Activated T-helper 1 cell treated with anti-CD3 and anti-CD28 coated beads, Interleukin-2, amount 50 U/mL, for 16 hours (primary cell): Measurements from ENCODE around the gene CYP51A1.
"Not testable (repeated sequence)": the region's sequence is repeated elsewhere in the genome, so short reads cannot be mapped to it uniquely, and the experiment has no call there.

Source experiments
- DNase-seq, 2 donors: peaks; one replicate each; pipeline ENCODE4 v3.0.0-alpha.2; 2020; ENCODE audit warnings: low read depth in 1 of 2, low spot score in 1 of 2

Gene CYP51A1

GRCh38 chr7:92134271-92135051, at the start of gene CYP51A1:
CYP51A1 (minus strand) TSS chr7:92134477; CDS start chr7:92134364, 113 bp downstream.
- peak; percentile 82 to 85 for DNase-seq

- peak; percentile 83 to 85 for DNase-seq
These were observed 44.9 kb upstream of the CYP51A1 start, which contains the start of gene LRRD1 for GRCh38 chr7:92178928-92179924. LRRD1 (minus strand) TSS chr7:92179142; CDS start chr7:92165202, 13,940 bp downstream.

DNA sequence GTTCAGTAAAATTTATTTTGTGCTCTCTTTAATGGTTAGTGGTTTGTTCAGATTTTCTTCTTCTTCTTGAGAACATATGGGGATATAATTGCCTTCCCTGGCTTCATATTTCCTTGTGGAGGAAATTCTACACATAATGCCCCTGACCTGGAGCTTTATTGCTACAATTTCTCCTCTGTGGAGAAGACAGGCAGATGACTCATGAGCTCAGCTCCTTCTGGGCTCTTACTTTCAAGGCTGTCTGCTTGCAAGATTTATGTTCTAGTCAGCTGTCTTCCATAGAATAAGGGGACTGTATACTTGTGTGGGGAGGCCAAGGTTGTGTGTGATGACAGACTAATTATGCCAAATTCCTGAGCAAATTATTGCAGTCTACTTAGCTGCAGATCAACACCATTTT, 43.1 kb upstream of the CYP51A1 start:
- no peak for DNase-seq

DNA sequence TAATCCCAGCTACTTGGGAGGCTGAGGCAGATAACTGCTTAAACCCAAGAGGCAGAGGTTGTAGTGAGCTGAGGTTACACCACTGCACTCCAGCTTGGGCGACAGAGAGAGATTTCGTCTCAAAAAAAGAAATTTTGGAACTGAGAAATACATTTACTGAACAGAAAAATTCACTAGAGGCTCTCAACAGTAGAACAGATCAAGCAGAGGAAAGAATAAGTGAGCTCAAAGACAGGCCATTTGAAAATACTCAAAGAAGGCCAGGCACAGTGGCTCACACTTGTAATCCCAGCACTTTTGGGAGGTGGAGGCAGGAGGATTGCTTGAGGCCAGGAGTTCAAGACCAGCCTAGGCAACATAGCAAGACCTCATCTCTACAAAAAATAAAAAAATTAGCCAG, 35.3 kb upstream of the CYP51A1 start:
- not testable (repeated sequence) for DNase-seq

DNA sequence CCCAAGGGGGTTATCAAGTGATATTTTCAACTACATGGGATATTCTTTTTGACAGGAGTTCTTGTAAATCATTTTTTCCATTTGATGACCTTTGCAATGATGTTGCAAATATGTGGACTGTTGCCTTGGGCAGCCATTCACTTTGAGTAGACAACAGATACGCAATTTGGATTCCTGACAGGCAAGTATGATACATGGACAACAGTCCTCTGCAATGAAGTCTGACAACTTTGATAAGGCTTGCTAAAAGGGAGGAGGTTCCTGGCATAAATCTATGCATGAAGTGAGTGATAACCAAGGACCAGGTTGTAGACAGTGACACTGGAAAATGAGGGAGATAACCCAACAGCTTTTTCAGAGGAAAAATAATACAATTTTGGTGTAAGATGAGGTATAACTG, 27.0 kb upstream of the CYP51A1 start:
- no peak for DNase-seq

DNA sequence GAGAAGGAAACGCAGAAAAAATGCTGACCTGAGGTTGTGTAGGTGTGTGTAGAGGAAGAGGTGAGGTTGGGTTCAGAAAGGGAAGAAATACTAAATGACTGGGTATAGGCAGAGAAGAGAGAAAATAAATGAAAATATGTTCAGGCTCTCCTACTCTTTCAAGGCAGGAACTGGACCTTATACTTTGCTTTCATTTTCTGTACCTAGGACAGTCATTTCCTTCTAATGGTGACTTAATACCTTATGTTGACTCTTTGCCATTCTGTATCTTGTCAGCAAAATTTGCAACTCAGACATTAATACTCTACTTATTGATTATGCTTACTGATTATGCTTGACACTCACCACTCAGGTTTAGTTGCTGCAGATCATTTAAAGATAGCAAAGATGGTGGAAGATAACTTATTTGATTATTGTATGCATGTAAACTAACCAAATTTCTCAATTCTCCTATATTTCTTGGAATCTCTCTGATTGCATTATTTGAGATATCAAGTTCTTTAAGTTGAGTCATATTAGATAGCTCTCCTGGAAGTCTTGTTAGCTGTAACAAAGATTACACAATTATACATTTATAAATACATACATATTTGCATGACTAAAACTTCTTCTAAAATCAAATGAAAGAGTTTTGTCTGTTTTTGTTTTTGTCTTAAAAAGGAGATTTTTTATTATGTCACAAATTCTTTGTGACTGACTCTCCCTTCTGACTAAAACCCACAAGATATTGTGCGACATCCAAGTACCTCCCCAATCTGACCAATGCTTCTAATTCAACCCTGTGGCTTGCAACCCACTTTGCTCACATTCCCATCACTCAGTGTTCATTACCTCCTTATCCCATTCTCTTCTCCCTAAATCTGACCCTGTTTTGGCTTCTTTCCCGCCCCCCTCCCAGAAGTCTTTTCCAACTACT, 24.6 kb upstream of the CYP51A1 start:
- no peak for DNase-seq

GRCh38 chr7:92156990-92157389, 22.7 kb upstream of the CYP51A1 start:
- no peak for DNase-seq

DNA sequence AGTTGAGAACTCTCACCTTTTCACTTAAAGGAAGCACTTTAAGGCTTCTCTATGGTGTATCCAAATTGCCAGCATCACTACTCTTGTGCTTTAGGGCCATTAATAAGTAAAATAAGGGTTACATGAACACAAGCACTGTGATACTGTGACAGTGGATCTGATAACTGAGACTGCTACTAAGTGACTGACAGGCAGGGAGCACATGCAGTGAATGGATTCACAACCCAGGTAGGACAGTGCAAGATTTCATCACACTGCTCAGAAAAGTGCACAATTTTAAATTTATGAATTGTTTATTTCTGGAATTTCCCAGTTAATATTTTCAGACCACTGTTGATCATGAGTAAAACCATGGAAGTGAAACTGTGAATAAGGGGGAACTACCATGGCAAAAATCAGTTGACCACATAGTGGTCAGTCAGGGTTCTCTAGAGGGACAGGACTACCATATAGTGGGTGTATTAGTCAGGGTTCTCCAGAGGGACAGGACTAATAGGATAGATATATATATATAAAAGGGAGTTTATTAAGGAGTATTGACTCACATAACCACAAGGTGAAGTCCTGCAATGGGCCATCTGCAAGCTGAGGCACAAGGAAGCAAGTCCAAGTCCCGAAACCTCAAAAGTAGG, 20.9 kb upstream of the CYP51A1 start:
- no peak for DNase-seq

GRCh38 chr7:92150450-92151017, 16.3 kb upstream of the CYP51A1 start:
- no peak for DNase-seq

- no peak for DNase-seq
These were observed 15.5 kb upstream of the CYP51A1 start for GRCh38 chr7:92149736-92150239.

DNA sequence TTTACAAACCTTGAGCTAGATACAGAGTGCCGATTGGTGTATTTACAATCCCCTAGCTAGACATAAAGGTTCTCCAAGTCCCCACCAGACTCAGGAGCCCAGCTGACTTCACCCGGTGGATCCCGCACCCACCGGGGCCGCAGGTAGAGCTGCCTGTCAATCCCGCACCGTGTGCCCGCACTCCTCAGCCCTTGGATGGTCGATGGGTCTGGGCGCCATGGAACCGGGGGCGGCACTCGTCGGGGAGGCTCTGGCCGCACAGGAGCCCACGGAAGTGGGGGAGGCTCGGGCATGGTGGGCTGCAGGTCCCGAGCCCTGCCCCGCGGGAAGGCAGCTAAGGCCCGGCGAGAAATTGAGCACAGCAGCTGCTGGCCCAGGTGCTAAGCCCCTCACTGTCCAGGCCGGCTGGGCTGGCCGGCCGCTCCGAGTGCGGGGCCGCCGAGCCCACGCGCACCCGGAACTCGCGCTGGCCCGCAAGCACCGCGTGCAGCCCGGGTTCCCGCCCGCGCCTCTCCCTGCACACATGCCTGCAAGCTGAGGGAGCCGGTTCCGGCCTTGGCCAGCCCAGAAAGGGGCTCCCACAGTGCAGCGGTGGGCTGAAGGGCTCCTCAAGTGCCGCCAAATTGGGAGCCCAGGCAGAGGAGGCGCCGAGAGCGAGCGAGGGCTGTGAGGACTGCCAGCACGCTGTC, 9.1 kb upstream of the CYP51A1 start:
- DNase-seq, result not testable (repeated sequence)

DNA sequence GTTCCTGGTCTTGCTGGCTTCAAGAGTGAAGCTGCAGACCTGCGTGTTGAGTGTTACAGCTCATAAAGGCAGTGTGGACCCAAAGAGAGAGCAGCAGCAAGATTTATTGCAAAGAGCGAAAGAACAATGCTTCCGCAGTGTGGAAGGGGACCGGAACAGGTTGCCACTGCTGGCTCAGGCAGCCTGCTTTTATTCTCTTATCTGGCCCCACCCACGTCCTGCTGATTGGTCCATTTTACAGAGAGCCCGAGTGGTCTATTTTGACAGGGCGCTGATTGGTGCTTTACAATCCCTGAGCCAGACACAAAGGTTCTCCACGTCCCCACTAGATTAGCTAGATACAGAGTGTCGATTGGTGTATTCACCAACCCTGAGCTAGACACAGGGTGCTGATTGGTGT, 8.5 kb upstream of the CYP51A1 start:
- DNase-seq, result not testable (repeated sequence)

- no peak for DNase-seq
These were observed 6.9 kb upstream of the CYP51A1 start for GRCh38 chr7:92141161-92141560.

- no peak for DNase-seq
These were observed 3.3 kb upstream of the CYP51A1 start for GRCh38 chr7:92137557-92137956.

- DNase-seq, result no peak
These were observed 994 bp upstream of the CYP51A1 start for GRCh38 chr7:92135052-92135889.

DNA sequence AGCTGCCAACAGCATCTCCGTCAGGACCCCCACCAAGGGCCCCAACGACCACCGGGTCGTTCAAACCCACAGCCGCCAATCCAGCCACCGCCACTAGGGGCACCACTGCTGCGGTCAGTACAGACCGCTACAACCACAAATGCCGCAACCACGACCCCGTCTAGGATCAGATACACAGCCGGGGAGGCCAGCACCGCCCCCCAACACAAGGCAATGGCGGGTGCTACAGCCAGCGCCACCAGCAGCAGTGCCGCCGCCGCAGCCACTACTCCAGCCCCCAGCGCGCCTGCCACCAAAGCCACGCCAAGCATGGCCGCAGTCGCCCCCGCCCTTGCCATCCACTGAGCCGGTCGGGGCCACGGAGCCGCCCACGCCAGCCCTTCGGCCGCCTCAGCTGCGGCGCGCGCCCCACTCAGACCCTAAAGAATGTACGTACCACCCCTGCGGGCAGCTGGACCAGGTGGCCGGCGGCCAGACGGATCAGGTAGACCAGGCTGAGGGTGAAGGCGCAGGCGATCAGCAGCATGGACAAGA, 473 bp downstream of the CYP51A1 start:
- peak; percentile 26 to 46 for DNase-seq

DNA sequence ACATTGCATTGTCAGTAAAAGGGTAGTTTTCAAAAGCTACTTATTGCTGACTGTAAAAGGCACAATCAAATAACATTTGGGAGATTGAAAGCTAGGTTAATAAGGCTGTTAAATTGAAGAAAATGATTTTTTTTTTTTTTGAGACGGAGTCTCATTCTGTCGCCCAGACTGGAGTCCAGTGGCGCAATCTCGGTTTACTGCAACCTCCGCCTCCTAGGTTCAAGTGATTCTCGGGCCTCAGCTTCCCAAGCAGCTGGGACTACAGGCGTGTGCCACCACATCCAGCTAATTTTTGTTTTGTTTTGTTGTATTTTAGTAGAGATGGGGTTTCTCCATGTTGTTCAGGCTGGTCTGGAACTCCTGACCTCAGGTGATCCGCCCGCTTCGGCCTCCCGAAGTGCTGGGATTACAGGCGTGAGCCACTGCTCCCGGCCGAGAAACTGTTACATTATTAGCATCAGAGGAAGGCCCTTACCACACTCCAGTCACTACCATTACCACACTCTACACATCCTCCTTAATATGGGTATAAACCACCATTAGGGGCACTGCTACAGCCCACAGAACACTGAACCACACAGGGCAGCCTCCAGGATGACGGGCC, 1.0 kb downstream of the CYP51A1 start:
- DNase-seq, result no peak
